Heart left ventricle (tissue), 16 donors: Measurements from ENCODE around the gene CEMIP2. TPM values are rescaled to one million over a fixed set of nuclear protein-coding genes. Genes with fewer than 3 reads are reported as not detected.

Source experiments
- ATAC-seq, 4 donors: fragments of 200-7000 bp; cut with Tn5 transposase; one replicate each; pipeline ENCODE4 v1.9.1; 2020 to 2022; ENCODE audit warnings: moderate library complexity in 4 of 4, mild to moderate bottlenecking in 3 of 4, moderate number of reproducible peaks in 1 of 4
- DNase-seq, 5 donors: peaks; one replicate each; pipeline ENCODE4 v3.0.0-alpha.2; 2020
- H3K27ac ChIP-seq, 12 donors: fragments of 200-600 bp; sonication (generic) in 4 of 12; one replicate each; pipeline versions ENCODE4 v1.5.0 to v1.8.0; 2016 to 2022; ENCODE audit warnings: mild to moderate bottlenecking in 2 of 12
- H3K27me3 ChIP-seq, 9 donors: fragments of 200-600 bp; sonication (generic) in 2 of 9; one replicate each; pipeline versions ENCODE4 v1.5.1 to v1.8.0; 2016 to 2022; ENCODE audit warnings: mild to moderate bottlenecking in 3 of 9
- H3K36me3 ChIP-seq, 9 donors: fragments of 200-600 bp; sonication (generic) in 2 of 9; one replicate each; pipeline versions ENCODE4 v1.5.0 to v1.8.0; 2018 to 2022; ENCODE audit warnings: mild to moderate bottlenecking in 2 of 9
- H3K4me1 ChIP-seq, 12 donors: fragments of 200-600 bp; sonication (generic) in 4 of 12; one replicate each; pipeline versions ENCODE4 v1.5.0 to v1.8.0; 2016 to 2022; ENCODE audit warnings: mild to moderate bottlenecking in 3 of 12
- H3K4me3 ChIP-seq, 12 donors: fragments of 200-600 bp; sonication (generic) in 4 of 12; one replicate each; pipeline versions ENCODE4 v1.5.0 to v1.8.0; 2017 to 2022; ENCODE audit warnings: mild to moderate bottlenecking in 9 of 12, moderate library complexity in 4 of 12
- H3K9me3 ChIP-seq, 12 donors: fragments of 200-600 bp; sonication (generic) in 4 of 12; one replicate each; pipeline versions ENCODE4 v1.5.0 to v1.8.0; 2016 to 2022; ENCODE audit warnings: mild to moderate bottlenecking in 1 of 12
- CTCF ChIP-seq, 12 donors: fragments of 200-600 bp; sonication (generic) in 4 of 12; IDR thresholded peaks; one replicate each; pipeline versions ENCODE4 v1.5.0 to v1.8.0; 2018 to 2022; ENCODE audit warnings: antibody characterized with exemption in 12 of 12, mild to moderate bottlenecking in 5 of 12
- POLR2A ChIP-seq, 2 donors: fragments of 450-650 bp; IDR thresholded peaks; one replicate each; pipeline ENCODE4 v1.6.1; 2017; ENCODE audit warnings: antibody characterized with exemption in 2 of 2, mild to moderate bottlenecking in 2 of 2, moderate library complexity in 2 of 2
- WGBS, 4 donors: extraction: QIAGEN DNeasy Blood & Tissue Kit in 2 of 4; methylation state at CpG; one replicate each; pipeline versions ENCODE4 v1.1.5 to v1.1.7; 2013 to 2018; 5-methylcytosine and 5-hydroxymethylcytosine counted together
- intact Hi-C, 10 donors: fragments of 100-400 bp; cut with DNase I; formaldehyde crosslinking; loops; one replicate each; pipeline versions ENCODE4 v1.11.1 to v1.14.2; 2022
- polyA plus RNA-seq, 2 donors: library from polyadenylated mRNA; stranded (reverse); fragments of 200-250 nt; gene quantifications; one replicate each; pipeline ENCODE4 v1.2.3, GENCODE V29; 2013
- total RNA-seq, 9 donors: library from RNA; depleted of rRNA in 2 of 9; stranded (reverse); fragments of >200 nt in 2 of 9; fragmentation: NEBNext Ultra II Directional in 3 of 9; extraction: Animal tissue kit (Norgen Biotek cat#: 25700) in 3 of 9; gene quantifications; one replicate each; pipeline versions ENCODE4 v1.1.0 to v1.2.4, GENCODE V29; 2016 to 2023
- donor health status: ischemic (EF 13 %, LVEDD 7.1; RV severe dilation, severe dysfunction).
- donor health status: healthy with polysubstance abuse.
- donor health status: DM: no; HTN: yes; CAD: no.
- donor health status: DM: no; HTN: no; CAD: no.
- donor health status: ischemic (EF 25% LVEDD 6.9; RV normal size, moderate dysfunction).
- donor health status: ischemic (EF 25% LVEDD 5.7; RV mildly dilated, moderate dysfunction).
- donor health status: healthy.
- donor health status: DM: yes; HTN: yes; CAD: no.
- donor health status: ischemic (EF 35%, LVEDD 5.7; RV mildly dilated, moderate dysfunction).
- donor health status: nonischemic (EF 11% LVEDD 7.7; RV severe dilation, severe dysfunction).
- donor health status: DM: yes; HTN: yes; CAD: no.
- donor health status: PGD.
- donor health status: ischemic (EF 29% LVEDD 5.4; RV normal size, mild dysfunction).
- donor health status: nonischemic (EF 23%, LVEDD 6.1; RV moderate dilation, normal function).

The CEMIP2 gene
- total and polyA plus RNA-seq, 11 donors: 5.8 to 49.3 (median 7.4) TPM

GRCh38 chr9:71680189-71680980, 87.9 kb downstream of the CEMIP2 start:
- Histone ChIP-seq H3K27ac (peak overlapping the region in 1 of 12 donors; percentile 74), H3K4me3 (no peak overlapping the region), H3K36me3 (peaks cover 0 to 16% (median 0%) of the 10 kb centered on the region in 9 donors), H3K4me1 (peaks cover 0 to 69% (median 21%) of the 10 kb centered on the region in 12 donors), H3K9me3 (peaks cover 0 to 4% (median 0%) of the 10 kb centered on the region in 12 donors), H3K27me3 (no peaks in the 10 kb centered on the region)
- DNase-seq (no peak), ATAC-seq (peak in 2 of 4 donors; percentile 3 to 28)
- WGBS, 4 donors: 43 to 56% (median 49%) methylated on average over 5 of the region's 5 CpGs
- intact Hi-C loops: loop anchor here in 2 of 10 donors (5.0 to 10.0 kb wide), 2 partner anchors 43 to 46 kb away; no protein-coding TSS in a partner anchor
- TF ChIP-seq POLR2A (IDR thresholded peaks at IDR 0.05) (no peak), CTCF (IDR thresholded peaks at IDR 0.05) (no peak)

- H3K36me3 ChIP-seq: peaks cover 0 to 4% (median 0%) of the 10 kb centered on the region in 9 donors
- TF ChIP-seq POLR2A (IDR thresholded peaks at IDR 0.05): no peak
- peaks cover 0 to 4% (median 0%) of the 10 kb centered on the region in 12 donors for H3K9me3 ChIP-seq
- H3K4me1 ChIP-seq: peaks cover 0 to 56% (median 16%) of the 10 kb centered on the region in 12 donors
- H3K27ac ChIP-seq: peak overlapping the region in 1 of 12 donors; percentile 85
- intact Hi-C loops: loop anchor here in 1 of 10 donors (10.0 kb wide), 1 partner anchor 54 kb away; no protein-coding TSS in a partner anchor
- ATAC-seq: no peak
- 41 to 64% (median 54%) methylated on average over 3 of the region's 3 CpGs for WGBS, 4 donors
- no peak for DNase-seq
- no peaks in the 10 kb centered on the region for H3K27me3 ChIP-seq
- H3K4me3 ChIP-seq: no peak overlapping the region
Measured at GRCh38 chr9:71678999-71679398, 89.3 kb downstream of the CEMIP2 start.

GRCh38 chr9:71677209-71677608, 91.1 kb downstream of the CEMIP2 start:
- Histone ChIP-seq H3K9me3 (peaks cover 0 to 4% (median 0%) of the 10 kb centered on the region in 12 donors), H3K36me3 (no peaks in the 10 kb centered on the region), H3K4me1 (peaks cover 0 to 53% (median 15%) of the 10 kb centered on the region in 12 donors), H3K4me3 (no peak overlapping the region), H3K27me3 (no peaks in the 10 kb centered on the region), H3K27ac (peak overlapping the region in 6 of 12 donors; percentile 13 to 85 (median 33))
- ATAC-seq (no peak), DNase-seq (no peak)
- no peak for TF ChIP-seq CTCF (IDR thresholded peaks at IDR 0.05)
- no peak for TF ChIP-seq POLR2A (IDR thresholded peaks at IDR 0.05)
- intact Hi-C loops: loop anchor here in 1 of 10 donors (10.0 kb wide), 1 partner anchor 52 kb away; no protein-coding TSS in a partner anchor
- 96 to 99% (median 97%) methylated on average over 1 of the region's 1 CpG for WGBS, 4 donors

GRCh38 chr9:71676460-71676859, 91.9 kb downstream of the CEMIP2 start:
- TF ChIP-seq CTCF (IDR thresholded peaks at IDR 0.05) (no peak), POLR2A (IDR thresholded peaks at IDR 0.05) (no peak)
- no peaks in the 10 kb centered on the region for H3K27me3 ChIP-seq
- H3K27ac ChIP-seq: peak overlapping the region in 1 of 12 donors; percentile 85
- peaks cover 0 to 53% (median 13%) of the 10 kb centered on the region in 12 donors for H3K4me1 ChIP-seq
- no peak for ATAC-seq
- H3K36me3 ChIP-seq: no peaks in the 10 kb centered on the region
- peaks cover 0 to 4% (median 0%) of the 10 kb centered on the region in 12 donors for H3K9me3 ChIP-seq
- DNase-seq: no peak
- intact Hi-C loops: loop anchor here in 1 of 10 donors (10.0 kb wide), 1 partner anchor 52 kb away; no protein-coding TSS in a partner anchor
- no peak overlapping the region for H3K4me3 ChIP-seq
